OCI-LY3 (cell line): ENCODE results near the gene LDB3.

ENCODE experiments used
- CTCF ChIP-seq: fragments of 200-600, 300-600 bp; sonication (generic); IDR thresholded peaks from 2 replicates; pipeline ENCODE4 v1.5.1; 2014; ENCODE audit warnings: antibody characterized with exemption, low read length, low read depth
- EZH2phosphoT487 ChIP-seq: fragments of 200-600 bp; shearing (Covaris generic); IDR thresholded peaks from 2 replicates; pipeline ENCODE4 v1.6.1; 2018; ENCODE audit warnings: antibody characterized with exemption, mixed run types, low read depth

DNA sequence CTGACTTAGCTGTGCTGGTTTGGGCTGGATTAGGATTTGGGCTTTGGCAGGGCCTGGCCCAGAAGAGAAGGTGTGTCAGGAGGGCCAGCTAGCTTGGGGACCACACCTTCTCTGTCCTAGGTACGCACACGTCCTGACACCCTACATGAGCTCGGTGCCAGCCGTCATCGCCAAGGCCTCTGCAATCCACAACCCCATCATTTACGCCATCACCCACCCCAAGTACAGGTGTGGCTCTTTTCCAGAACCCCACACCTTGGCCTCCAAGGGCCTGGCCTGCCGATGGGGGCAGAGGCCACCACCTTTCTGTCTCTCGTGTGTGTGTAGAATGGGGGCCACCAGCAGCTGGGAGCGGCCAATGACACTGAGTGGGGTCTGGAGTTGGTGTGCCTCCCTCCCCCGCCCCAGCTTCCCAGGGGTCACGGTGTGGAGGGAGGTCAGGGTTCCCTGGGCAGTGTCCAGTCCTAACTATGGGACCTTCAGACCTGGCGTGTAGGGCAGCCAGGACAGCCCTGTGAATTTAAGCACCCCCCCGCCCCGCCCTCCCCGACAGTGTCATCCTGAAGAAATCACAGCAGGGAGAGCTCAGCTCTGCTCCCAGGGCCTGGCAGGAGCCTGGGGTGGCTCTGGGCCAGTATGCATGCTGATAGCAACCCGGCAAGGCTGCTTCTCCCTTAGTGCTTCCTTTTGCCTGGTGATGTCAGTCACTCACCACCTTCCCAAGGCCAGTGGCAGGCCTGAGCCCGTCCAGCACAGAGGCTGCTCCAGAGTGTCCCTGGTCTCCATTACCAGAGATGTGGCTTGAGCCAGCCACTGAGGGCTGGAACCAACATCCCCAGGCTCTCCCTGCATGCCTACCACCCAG, 6.9 kb upstream of the LDB3 start:
- TF ChIP-seq CTCF (no peak), EZH2phosphoT487 (no peak)
